Measurements from ENCODE around the gene KCTD19.

Gene KCTD19

GRCh38 chr16:67284699-67285646, 41.6 kb downstream of the KCTD19 start:
- no peak for FAIRE-seq

DNA sequence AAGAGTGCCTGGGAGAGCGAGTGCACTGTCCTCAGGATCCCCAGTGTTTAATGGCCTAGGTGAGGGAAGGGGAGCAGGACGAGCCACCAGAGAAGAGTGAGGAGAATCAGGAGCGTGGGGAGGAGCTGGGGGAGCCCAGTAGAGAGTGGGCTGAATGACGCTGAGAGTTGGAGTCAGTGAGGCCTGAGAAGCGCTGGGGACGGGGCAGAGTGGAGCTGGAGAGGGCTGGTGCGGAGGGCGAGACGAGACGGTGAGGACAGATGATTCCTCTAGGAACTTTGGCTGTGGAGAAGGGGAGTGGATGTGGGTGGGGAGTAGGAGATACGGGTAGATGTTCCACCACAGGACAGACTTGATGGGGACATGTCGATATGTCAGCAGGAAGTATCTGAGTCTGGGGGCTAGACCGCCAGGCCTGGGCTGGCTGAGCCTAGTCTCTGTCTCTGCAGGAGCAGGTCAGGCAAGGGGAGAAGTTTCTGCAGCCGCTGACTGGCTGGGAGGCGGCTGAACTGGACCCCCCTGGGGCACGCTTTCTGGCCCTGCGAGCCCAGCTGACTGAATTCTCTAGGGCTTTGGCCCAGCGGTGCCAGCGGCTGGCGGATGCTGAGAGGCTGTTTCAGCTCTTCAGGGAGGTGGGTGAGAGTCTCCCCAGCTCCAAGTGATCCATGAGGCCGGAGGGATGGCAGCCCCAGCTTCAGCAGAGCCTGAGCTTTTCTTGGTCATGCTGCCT, 42.5 kb downstream of the KCTD19 start:
- DNase-seq (ENCODE audit: insufficient read length, low spot score) (no peak), FAIRE-seq (no peak)

More at GRCh38 chr16:67284699-67285646, 41.6 kb downstream of the KCTD19 start:
- no peak for DNase-seq (ENCODE audit: insufficient read length, low spot score)

GRCh38 chr16:67283039-67283825, 43.3 kb downstream of the KCTD19 start:
- no peak for FAIRE-seq

GRCh38 chr16:67282447-67282805, 44.1 kb downstream of the KCTD19 start:
- FAIRE-seq (no peak), DNase-seq (ENCODE audit: insufficient read length, low spot score) (no peak)

More at GRCh38 chr16:67283039-67283825, 43.3 kb downstream of the KCTD19 start:
- DNase-seq (ENCODE audit: insufficient read length, low spot score) = no peak

- FAIRE-seq (no peak), DNase-seq (ENCODE audit: insufficient read length, low spot score) (no peak)
These were observed 44.8 kb downstream of the KCTD19 start for GRCh38 chr16:67281536-67282446.

DNA sequence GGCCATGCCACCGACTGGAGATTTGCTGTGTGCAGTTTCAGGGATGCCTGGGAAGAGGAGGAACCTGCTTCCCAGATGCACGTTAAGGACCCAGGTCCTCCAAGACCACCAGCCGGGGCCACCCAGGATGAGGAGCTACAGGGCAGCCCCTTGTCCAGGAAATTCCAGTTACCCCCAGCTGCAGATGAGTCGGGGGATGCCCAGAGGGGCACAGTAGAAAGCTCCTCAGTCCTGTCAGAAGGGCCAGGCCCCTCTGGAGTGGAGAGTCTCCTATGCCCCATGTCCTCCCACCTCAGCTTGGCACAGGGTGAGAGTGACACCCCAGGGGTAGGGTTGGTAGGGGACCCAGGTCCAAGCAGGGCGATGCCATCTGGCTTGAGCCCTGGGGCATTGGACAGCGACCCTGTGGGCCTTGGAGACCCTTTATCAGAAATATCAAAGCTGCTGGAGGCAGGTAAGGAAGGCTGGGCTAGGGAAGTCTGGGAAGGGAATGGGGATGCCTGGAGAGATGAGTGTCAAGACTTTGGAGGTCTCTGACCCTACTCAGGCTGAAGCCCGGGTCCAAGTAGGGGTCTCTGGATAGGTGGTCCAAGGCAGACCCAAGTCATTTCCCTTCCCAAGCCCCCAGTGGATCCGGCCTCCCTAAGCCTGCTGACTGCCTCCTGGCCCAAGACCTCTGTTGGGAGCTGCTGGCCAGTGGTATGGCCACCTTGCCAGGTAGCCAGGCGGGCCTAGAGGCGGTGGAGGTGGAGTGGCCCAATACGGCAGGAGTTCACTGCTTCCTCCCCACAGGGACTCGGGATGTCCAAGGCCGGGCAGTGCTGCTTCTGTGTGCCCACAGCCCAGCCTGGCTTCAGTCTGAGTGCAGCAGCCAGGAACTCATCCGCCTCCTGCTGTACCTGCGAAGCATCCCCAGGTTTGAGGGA, 46.2 kb downstream of the KCTD19 start:
- DNase-seq (ENCODE audit: insufficient read length, low spot score) (no peak), FAIRE-seq (no peak)

DNA sequence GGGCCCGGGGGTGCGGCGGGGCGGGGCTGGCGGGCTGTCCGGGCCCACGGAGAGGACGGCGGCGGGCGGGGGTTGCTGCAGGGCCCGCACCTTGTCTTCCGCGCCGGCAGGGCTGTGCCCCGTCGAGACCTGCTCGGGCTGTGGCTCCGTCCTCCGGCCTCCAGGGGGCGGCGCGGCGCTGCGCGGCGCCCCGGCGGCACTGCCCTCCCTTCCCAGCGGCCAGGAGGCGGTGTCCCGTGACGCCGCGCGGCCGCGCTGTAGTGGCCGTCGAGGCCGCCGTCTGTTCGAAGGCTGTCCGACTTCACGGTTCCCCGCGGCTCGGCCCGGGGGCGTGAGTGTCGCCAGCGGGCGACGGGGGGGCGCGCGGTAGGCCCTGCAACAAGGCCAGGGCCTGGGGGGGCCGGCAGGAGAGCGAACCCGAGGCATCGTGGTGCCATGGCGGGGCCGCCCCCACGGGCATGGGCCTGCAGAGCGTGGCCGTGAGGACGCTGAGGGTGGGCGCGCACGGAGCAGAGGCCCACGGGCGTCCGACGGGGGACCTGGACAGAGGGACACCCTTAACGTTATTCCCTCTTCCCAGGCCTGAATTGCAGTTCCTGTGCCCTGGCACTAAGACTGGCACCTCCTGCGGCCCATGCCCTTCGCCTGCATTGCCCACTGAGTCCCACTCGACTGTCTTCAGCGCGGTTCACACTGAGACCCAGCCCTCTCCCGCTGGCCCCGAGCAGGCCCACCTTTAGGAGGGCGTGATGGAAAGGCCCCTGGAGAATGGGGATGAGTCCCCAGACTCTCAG, 47.0 kb downstream of the KCTD19 start, which contains the start of gene PLEKHG4:
PLEKHG4 (plus strand) TSS at position 237 of the 794 bp plus-strand sequence; CDS start at position 750, 513 bp downstream.
- DNase-seq (ENCODE audit: insufficient read length, low spot score) (peak; percentile 98), FAIRE-seq (peak; percentile 56)

- peak; percentile 53 for FAIRE-seq
- DNase-seq (ENCODE audit: insufficient read length, low spot score) = peak; percentile 79
These were observed 47.7 kb downstream of the KCTD19 start for GRCh38 chr16:67278773-67279295.

DNA sequence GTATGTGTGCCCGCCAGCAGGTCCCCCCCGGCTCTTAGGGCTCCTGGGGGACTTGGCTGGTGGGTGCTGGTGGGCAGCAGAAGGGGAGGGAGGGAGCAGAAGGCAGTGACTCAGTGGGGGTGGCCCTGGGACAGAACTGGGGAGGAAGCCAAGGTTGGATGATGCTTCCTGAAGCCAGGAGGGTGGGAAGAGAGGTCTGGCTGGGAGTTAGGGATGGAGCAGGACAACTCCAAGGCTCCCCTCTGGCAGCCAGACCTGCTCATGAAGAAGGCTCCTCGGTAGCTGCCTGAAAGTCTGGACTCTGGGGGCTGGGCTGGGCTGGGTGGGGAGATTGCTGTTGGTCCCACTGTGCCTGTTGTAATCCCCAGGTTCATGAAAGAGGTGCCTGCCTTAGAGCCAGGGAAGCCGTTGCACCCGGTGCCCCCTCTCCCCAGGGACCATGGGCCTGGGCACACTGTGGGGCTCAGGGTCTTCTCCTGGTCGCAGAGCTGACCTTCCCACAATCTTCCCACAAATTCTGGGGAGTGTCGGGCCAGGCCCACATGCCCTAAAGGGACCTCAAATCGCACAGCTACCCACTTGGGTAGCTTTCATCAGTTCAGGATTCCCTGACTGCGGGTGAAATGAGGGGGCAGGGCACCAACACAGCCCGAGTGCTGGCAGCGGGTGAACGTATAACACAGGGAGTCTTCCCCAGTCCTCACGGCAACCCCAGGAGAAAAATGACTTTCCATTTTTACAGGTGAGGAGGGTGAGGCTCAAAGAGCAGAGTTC, 48.4 kb downstream of the KCTD19 start:
- no peak for FAIRE-seq
- no peak for DNase-seq (ENCODE audit: insufficient read length, low spot score)

DNA sequence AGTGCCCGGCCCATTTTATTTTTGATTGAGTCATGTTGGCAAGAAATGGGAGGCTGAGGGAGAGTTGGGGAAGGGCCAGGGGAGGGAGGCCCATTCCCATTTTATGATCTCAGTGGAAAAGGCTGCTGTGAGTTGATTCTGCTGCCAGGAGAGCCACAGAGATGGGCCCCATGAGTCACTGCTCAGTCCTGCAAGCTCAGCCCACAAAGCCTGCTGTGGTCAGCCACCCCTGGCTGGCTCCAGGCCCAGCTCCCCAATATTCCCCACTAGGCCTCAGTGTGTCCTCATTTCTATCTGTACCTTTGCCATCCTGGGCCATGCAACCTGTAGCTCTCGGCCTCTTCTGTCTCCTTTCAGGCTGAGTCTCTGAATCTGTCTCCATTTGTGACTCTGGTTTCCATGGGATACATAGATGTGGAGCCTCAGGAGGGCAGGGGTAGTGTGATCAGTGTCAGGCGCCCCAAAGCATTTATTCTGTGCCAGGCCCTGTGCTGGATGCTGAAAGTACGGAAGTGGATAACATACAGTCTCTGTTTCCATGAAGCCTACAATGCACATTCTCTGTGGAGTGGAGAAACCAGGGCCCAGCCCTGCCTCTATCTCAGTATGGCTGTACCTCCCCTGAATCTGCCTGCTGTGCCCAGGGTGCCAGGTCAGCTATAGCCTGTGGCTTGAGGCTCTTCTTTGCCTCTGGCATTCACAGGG, 49.1 kb downstream of the KCTD19 start:
- no peak for FAIRE-seq
- DNase-seq (ENCODE audit: insufficient read length, low spot score) = no peak

DNA sequence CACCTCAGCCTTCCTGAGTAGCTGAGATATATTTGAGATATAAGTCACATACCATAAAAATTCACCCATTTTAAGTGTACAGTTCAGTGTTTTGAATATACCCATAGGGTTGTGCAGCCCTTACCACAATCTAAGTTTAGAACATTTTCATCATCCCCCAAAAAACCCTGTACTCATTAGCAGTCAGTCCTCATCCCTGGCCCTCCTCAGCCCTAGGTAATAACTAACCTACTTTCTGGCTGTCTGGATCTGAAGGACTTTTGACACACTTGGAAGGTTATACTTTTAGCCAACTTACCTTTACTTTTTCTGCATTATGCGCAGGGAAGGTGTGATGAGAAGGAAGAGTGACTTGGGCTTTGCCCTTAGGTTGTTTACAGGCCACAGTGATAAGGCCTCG, 51.2 kb downstream of the KCTD19 start:
- FAIRE-seq (no peak), DNase-seq (ENCODE audit: insufficient read length, low spot score) (no peak)

- DNase-seq (ENCODE audit: insufficient read length, low spot score) (no peak), FAIRE-seq (no peak)
These were observed 55.1 kb downstream of the KCTD19 start for GRCh38 chr16:67271446-67271845.

- no peak for FAIRE-seq
These were observed 55.6 kb downstream of the KCTD19 start for GRCh38 chr16:67270931-67271338.

GRCh38 chr16:67269766-67270165, 56.8 kb downstream of the KCTD19 start:
- no peak for FAIRE-seq
- no peak for DNase-seq (ENCODE audit: insufficient read length, low spot score)

More at GRCh38 chr16:67270931-67271338, 55.6 kb downstream of the KCTD19 start:
- DNase-seq (ENCODE audit: insufficient read length, low spot score) = no peak

DNA sequence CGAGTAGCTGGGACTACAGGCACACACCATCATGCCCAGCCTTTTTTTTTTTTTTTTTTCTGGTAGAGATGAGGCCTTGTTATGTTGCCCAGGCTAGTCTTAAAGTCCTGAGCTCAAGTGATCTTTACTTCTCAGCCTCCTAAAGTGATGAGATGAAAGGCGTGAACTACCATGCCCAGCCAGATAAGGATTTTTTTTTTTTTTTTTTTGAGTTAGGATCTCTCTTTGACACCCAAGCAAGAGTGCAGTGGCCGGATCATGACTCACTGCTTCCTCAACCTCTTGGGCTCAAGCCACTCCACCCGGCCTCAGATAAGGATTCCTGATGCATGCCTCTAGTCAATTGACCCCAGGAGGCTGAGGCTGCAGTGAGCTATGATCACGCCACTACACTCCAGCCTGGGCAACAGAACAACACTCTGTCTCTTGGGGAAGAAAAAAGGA, 58.4 kb downstream of the KCTD19 start:
- FAIRE-seq = no peak
- DNase-seq (ENCODE audit: insufficient read length, low spot score) = no peak

DNA sequence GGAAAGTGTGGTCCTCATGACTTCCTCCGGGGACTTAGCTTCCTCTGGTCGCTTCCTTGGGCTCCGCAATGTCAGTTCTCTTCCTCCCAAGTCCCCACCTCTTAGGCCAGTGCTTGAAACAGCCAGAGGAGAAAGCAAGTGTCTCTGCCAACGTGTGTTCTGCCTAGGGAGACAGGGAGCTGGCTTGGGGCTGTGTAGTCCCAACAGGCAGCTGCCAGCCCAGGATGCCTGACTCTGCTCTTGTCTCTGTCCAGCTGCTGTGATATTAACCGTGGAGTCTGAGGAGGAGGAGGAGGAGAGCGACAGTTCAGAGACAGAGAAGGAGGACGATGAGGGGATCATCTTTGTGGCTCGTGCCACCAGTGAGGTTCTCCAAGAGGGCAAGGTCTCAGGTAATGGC, 60.7 kb downstream of the KCTD19 start:
- FAIRE-seq (no peak), DNase-seq (ENCODE audit: insufficient read length, low spot score) (no peak)

Measured in GM19239 (cell line).